ENCODE results near the gene C1QA. TPM values are rescaled to one million over a fixed set of nuclear protein-coding genes. Genes with fewer than 3 reads are reported as not detected.
"Not testable (repeated sequence)": the region's sequence is repeated elsewhere in the genome, so short reads cannot be mapped to it uniquely, and the experiment has no call there.

The C1QA gene
- total RNA-seq, 6 donors from 2014 or later, result 180 to 1,142 (median 556) TPM

GRCh38 chr1:22662986-22663408, 26.6 kb downstream of the C1QA start:
- Histone ChIP-seq H3K27ac (no peak overlapping the region), H3K27me3 (no peaks in the 10 kb centered on the region), H3K4me1 (no peaks in the 10 kb centered on the region), H3K9me3 (no peaks in the 10 kb centered on the region), H3K4me3 (no peak overlapping the region), H3K36me3 (no peaks in the 10 kb centered on the region)
- ATAC-seq (ENCODE audit: low FRiP score in 2 of 2) (no peak), DNase-seq (peak in 1 of 2 donors; percentile 62)
- TF ChIP-seq POLR2AphosphoS5 (IDR thresholded peaks at IDR 0.05) (no peak), EP300 (IDR thresholded peaks at IDR 0.05) (no peak), CTCF (IDR thresholded peaks at IDR 0.05) (no peak), POLR2A (IDR thresholded peaks at IDR 0.05) (no peak)
- WGBS, 2 donors, result 65 to 77% methylated on average over 8 of the region's 8 CpGs

- H3K4me1 ChIP-seq, result no peaks in the 10 kb centered on the region
- H3K9me3 ChIP-seq, result no peaks in the 10 kb centered on the region
- ATAC-seq (ENCODE audit: low FRiP score in 2 of 2), result no peak
- no peaks in the 10 kb centered on the region for H3K36me3 ChIP-seq
- peak in 2 of 6 experiments; percentile 9 to 24 for TF ChIP-seq CTCF (IDR thresholded peaks at IDR 0.05)
- TF ChIP-seq EP300 (IDR thresholded peaks at IDR 0.05), result no peak
- TF ChIP-seq POLR2AphosphoS5 (IDR thresholded peaks at IDR 0.05), result no peak
- H3K27me3 ChIP-seq, result no peaks in the 10 kb centered on the region
- 41 to 67% methylated on average over 5 to 7 of the region's 7 CpGs for WGBS, 2 donors
- DNase-seq, result no peak
- H3K27ac ChIP-seq, result no peak overlapping the region
- H3K4me3 ChIP-seq, result no peak overlapping the region
These were observed 29.3 kb downstream of the C1QA start for GRCh38 chr1:22665752-22666151.

- H3K36me3 ChIP-seq, result no peaks in the 10 kb centered on the region
- DNase-seq (no peak), ATAC-seq (ENCODE audit: low FRiP score in 2 of 2) (no peak)
- H3K4me3 ChIP-seq, result no peak overlapping the region
- TF ChIP-seq CTCF (IDR thresholded peaks at IDR 0.05), result no peak
- TF ChIP-seq POLR2AphosphoS5 (IDR thresholded peaks at IDR 0.05), result no peak
- TF ChIP-seq POLR2A (IDR thresholded peaks at IDR 0.05), result no peak
- no peak for TF ChIP-seq EP300 (IDR thresholded peaks at IDR 0.05)
- H3K27me3 ChIP-seq, result no peaks in the 10 kb centered on the region
- 56 to 61% methylated on average over 2 of the region's 2 CpGs for WGBS, 2 donors
- no peak overlapping the region for H3K27ac ChIP-seq
- H3K4me1 ChIP-seq, result no peaks in the 10 kb centered on the region
- no peaks in the 10 kb centered on the region for H3K9me3 ChIP-seq
These were observed 30.0 kb downstream of the C1QA start for GRCh38 chr1:22666412-22666811.

GRCh38 chr1:22668840-22669239, 32.4 kb downstream of the C1QA start:
- ATAC-seq (ENCODE audit: low FRiP score in 2 of 2), result not testable (repeated sequence)

GRCh38 chr1:22670352-22670975, 34.0 kb downstream of the C1QA start:
- H3K36me3 ChIP-seq, result no peaks in the 10 kb centered on the region
- no peak overlapping the region for H3K27ac ChIP-seq
- ATAC-seq (ENCODE audit: low FRiP score in 2 of 2) (no peak), DNase-seq (peak in 1 of 2 donors; percentile 50)
- peaks cover 0 to 11% (median 2%) of the 10 kb centered on the region in 4 donors for H3K27me3 ChIP-seq
- no peaks in the 10 kb centered on the region for H3K4me1 ChIP-seq
- 43 to 51% methylated on average over 10 to 12 of the region's 12 CpGs for WGBS, 2 donors
- no peak overlapping the region for H3K4me3 ChIP-seq
- no peaks in the 10 kb centered on the region for H3K9me3 ChIP-seq
- TF ChIP-seq POLR2AphosphoS5 (IDR thresholded peaks at IDR 0.05), result no peak
- TF ChIP-seq CTCF (IDR thresholded peaks at IDR 0.05), result no peak
- TF ChIP-seq POLR2A (IDR thresholded peaks at IDR 0.05), result no peak
- TF ChIP-seq EP300 (IDR thresholded peaks at IDR 0.05), result no peak

More at GRCh38 chr1:22668840-22669239, 32.4 kb downstream of the C1QA start:
- H3K9me3 ChIP-seq, DNase-seq, H3K4me1 ChIP-seq, H3K4me3 ChIP-seq, H3K36me3 ChIP-seq, H3K27ac ChIP-seq: not testable (repeated sequence)
- 57 to 82% methylated on average over 2 of the region's 2 CpGs for WGBS, 2 donors
- peaks cover 0 to 11% (median 2%) of the 10 kb centered on the region in 4 donors for H3K27me3 ChIP-seq
